ENCODE measurements around the gene SLC12A4. TPM values are rescaled to one million over a fixed set of nuclear protein-coding genes. Genes with fewer than 3 reads are reported as not detected.
A peak's percentile ranks its signal among the peaks of the same experiment; 100 is the strongest.

The SLC12A4 gene
- total RNA-seq, 4 donors from 2014 or later: 25.6 to 137 (median 62.3) TPM

DNA sequence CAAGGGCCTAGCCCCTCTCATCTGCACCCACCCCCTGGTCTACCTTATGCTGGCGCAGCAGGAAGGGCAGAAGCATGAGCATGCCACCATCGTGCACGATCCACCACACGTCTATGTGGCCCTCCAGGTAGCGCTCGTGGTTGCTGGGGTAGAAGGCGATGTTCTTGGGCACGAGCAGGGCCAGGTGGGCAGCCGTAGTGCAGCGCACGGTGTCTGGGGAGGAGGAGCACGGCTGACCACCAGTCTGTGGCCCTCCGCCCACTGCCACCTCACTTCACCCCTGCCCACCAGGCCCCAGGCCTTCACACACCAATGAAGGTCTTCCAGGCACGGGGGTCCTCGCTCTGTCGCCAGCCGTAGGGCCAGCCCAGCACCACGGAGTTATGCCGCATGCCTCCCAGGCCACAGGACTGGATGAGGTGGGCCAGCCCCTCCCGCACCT lies 22.3 kb downstream of the SLC12A4 start:
- intact Hi-C loops (cut with DNase I; ENCODE audit: low total_unique reads): no loop called here
- Histone ChIP-seq H3K27me3 (no peaks in the 10 kb centered on the region), H3K4me1 (no peaks in the 10 kb centered on the region), H3K9me3 (no peaks in the 10 kb centered on the region), H3K4me3 (no peak overlapping the region), H3K27ac (no peak overlapping the region), H3K36me3 (no peaks in the 10 kb centered on the region)
- DNase-seq: no peak
- TF ChIP-seq POLR2A (IDR thresholded peaks at IDR 0.05): no peak
- TF ChIP-seq, protein P1, sequence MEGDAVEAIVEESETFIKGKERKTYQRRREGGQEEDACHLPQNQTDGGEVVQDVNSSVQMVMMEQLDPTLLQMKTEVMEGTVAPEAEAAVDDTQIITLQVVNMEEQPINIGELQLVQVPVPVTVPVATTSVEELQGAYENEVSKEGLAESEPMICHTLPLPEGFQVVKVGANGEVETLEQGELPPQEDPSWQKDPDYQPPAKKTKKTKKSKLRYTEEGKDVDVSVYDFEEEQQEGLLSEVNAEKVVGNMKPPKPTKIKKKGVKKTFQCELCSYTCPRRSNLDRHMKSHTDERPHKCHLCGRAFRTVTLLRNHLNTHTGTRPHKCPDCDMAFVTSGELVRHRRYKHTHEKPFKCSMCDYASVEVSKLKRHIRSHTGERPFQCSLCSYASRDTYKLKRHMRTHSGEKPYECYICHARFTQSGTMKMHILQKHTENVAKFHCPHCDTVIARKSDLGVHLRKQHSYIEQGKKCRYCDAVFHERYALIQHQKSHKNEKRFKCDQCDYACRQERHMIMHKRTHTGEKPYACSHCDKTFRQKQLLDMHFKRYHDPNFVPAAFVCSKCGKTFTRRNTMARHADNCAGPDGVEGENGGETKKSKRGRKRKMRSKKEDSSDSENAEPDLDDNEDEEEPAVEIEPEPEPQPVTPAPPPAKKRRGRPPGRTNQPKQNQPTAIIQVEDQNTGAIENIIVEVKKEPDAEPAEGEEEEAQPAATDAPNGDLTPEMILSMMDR (IDR thresholded peaks at IDR 0.05): no peak

DNA sequence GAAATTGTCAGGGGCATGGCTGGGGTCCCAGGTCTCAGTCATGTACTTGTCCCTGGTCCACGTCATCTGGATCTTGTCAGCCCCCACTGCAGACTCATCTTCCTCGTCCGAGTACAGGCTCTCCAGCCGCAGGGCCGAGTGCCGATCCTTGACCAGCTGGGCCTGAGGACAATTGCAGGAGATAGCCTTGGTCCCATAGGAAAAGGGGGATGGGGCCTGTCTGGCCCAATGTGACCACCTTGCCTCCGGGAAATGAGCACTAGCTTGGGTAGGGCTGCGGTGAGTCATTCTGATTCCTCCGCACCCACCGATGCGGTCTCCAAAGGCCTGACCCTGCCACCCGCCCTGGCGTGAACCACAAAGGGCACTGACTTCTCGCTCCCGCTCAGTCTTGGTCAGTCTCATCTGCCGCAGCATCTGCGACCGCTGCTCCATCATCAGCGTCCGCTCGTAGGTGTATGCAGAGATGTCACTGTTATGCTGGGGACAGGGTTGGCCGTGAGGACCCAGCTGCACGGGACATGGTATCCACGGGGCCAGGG lies 23.0 kb downstream of the SLC12A4 start:
- no peak for DNase-seq
- TF ChIP-seq, protein P1 (IDR thresholded peaks at IDR 0.05): no peak
- TF ChIP-seq POLR2A (IDR thresholded peaks at IDR 0.05): no peak
- Histone ChIP-seq H3K27ac (peak overlapping the region in 1 of 2 donors; percentile 76), H3K27me3 (no peaks in the 10 kb centered on the region), H3K9me3 (no peaks in the 10 kb centered on the region), H3K4me1 (no peaks in the 10 kb centered on the region), H3K4me3 (no peak overlapping the region), H3K36me3 (no peaks in the 10 kb centered on the region)
- intact Hi-C loops (cut with DNase I; ENCODE audit: low total_unique reads): no loop called here

- intact Hi-C loops (cut with DNase I; ENCODE audit: low total_unique reads): no loop called here
- DNase-seq: no peak
- peak overlapping the region; percentile 65 to 76 for H3K27ac ChIP-seq
- no peaks in the 10 kb centered on the region for H3K27me3 ChIP-seq
- H3K4me1 ChIP-seq: no peaks in the 10 kb centered on the region
- no peak overlapping the region for H3K4me3 ChIP-seq
- no peak for TF ChIP-seq POLR2A (IDR thresholded peaks at IDR 0.05)
- TF ChIP-seq, protein P1 (IDR thresholded peaks at IDR 0.05): no peak
- H3K9me3 ChIP-seq: no peaks in the 10 kb centered on the region
- no peaks in the 10 kb centered on the region for H3K36me3 ChIP-seq
Measured at GRCh38 chr16:67944690-67945391, 23.6 kb downstream of the SLC12A4 start.

DNA sequence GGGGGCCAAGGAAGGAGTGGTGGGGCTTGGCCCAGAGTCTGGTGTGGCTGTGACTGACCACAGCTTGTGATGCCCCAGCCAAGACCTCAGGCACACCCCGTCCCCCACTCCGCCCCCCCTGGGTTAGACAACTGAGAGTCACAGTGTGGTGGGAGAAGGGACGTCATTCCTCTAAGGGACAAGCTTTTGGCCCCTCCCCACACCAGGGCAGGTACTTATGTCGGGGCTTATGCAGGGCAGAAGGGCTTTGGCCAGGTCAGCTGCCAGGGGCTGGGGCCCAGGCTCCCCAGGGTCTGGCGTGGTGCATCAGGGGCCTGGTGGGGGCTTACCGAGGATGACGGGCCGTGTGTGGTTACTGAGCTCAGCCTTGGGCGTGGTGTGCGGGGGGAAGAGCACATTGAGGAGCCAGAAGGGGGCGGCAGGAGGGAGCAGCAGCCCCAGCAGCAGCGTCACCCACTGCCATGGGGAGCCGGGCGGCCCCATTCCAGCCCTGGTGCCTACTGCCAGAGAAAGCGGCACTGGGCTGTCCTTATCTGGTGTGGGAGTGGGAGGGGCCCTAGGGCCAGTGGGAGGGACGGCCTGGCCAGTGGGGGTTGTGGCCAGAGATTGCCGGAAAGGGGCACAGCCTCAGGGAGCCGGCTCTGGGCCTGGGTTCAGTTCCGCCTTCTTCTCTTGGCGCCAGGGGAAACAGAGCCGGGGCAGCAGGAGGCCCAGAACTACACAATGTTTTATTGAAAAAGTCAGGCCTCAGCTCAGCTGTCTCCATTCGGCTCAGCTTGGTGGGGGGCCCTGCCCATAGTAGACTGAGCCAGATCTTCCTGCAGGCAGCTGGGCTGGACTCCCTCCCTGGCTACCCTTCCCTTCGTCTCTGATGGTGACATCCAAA lies 24.6 kb downstream of the SLC12A4 start, which contains the start of gene LCAT:
Gene LCAT, minus strand, starts transcription at position 502 of the 886 bp plus-strand sequence. Its CDS starts 19 bp downstream, at position 483.
- H3K4me1 ChIP-seq: no peaks in the 10 kb centered on the region
- intact Hi-C loops (cut with DNase I; ENCODE audit: low total_unique reads): no loop called here
- H3K36me3 ChIP-seq: no peaks in the 10 kb centered on the region
- H3K27me3 ChIP-seq: no peaks in the 10 kb centered on the region
- H3K27ac ChIP-seq: peak within 1 kb of the TSS; percentile 65 to 76
- H3K9me3 ChIP-seq: no peaks in the 10 kb centered on the region
- H3K4me3 ChIP-seq: no peak within 1 kb of the TSS
- DNase-seq: peak in 1 of 2 donors; percentile 79
- TF ChIP-seq POLR2A (IDR thresholded peaks at IDR 0.05): no peak
- TF ChIP-seq, protein P1 (IDR thresholded peaks at IDR 0.05): no peak

Data from uterus (tissue), 4 donors.